Common myeloid progenitor, CD34-positive (primary cell): ENCODE measurements around the gene LILRB3.
"Not testable (repeated sequence)": the region's sequence is repeated elsewhere in the genome, so short reads cannot be mapped to it uniquely, and the experiment has no call there.

ENCODE experiments used
- CTCF ChIA-PET: fragments of 350-600 bp; sonication (Branson Sonifier 250); formaldehyde crosslinking; loops from one replicate; lab custom pipeline; 2021; ENCODE audit warnings: antibody characterized with exemption; lab: Charles Lee
- POLR2A ChIA-PET: fragments of 350-600 bp; sonication (Branson Sonifier 250); formaldehyde crosslinking; loops from one replicate; lab custom pipeline; 2021; ENCODE audit warnings: antibody characterized with exemption; lab: Charles Lee
- DNase-seq, 3 donors: peaks; one replicate each; pipeline versions ENCODE4 v3.0.0 to v3.0.0-alpha.2; 2013
- H3K27ac ChIP-seq, 2 experiments: 1 replicate in 1 of 2; 2 replicates in 1 of 2; pipeline ENCODE4 v1.7.0; 2013; ENCODE audit warnings: inconsistent platforms in 2 of 2, low read length in 2 of 2, mild to moderate bottlenecking in 2 of 2, low read depth in 1 of 2, moderate library complexity in 1 of 2; ENCODE audit not compliant: severe bottlenecking in 2 of 2, insufficient read depth in 1 of 2, poor library complexity in 1 of 2
- H3K27me3 ChIP-seq, 5 experiments: replicated peaks in 2 of 5; 1 replicate in 3 of 5; 2 replicates in 2 of 5; pipeline versions ENCODE4 v1.6.1 to v1.7.0; 2013; ENCODE audit warnings: low read length in 4 of 5, mild to moderate bottlenecking in 2 of 5, moderate library complexity in 2 of 5, inconsistent platforms in 1 of 5; ENCODE audit not compliant: insufficient read depth in 5 of 5, control insufficient read depth in 4 of 5
- H3K36me3 ChIP-seq, 4 experiments: 1 replicate in 2 of 4; 2 replicates in 2 of 4; pipeline versions ENCODE4 v1.6.1 to v1.7.0; 2013; ENCODE audit warnings: low read length in 3 of 4, control low read depth in 1 of 4, mild to moderate bottlenecking in 1 of 4; ENCODE audit not compliant: control insufficient read depth in 4 of 4, insufficient read depth in 4 of 4
- H3K4me1 ChIP-seq, 4 experiments: 1 replicate in 3 of 4; 2 replicates in 1 of 4; pipeline versions ENCODE4 v1.6.1 to v1.7.1; 2013; ENCODE audit warnings: low read length in 3 of 4, mild to moderate bottlenecking in 3 of 4, control low read depth in 1 of 4, inconsistent platforms in 1 of 4, moderate library complexity in 1 of 4; ENCODE audit not compliant: control insufficient read depth in 4 of 4, insufficient read depth in 4 of 4; ENCODE audit errors: control extremely low read depth in 1 of 4
- H3K4me3 ChIP-seq, 7 experiments: 1 replicate in 4 of 7; 2 replicates in 3 of 7; pipeline versions ENCODE4 v1.5.1 to v1.7.0; 2013; ENCODE audit warnings: mild to moderate bottlenecking in 7 of 7, low read length in 6 of 7, moderate library complexity in 6 of 7, inconsistent platforms in 2 of 7, low read depth in 2 of 7, control low read depth in 1 of 7; ENCODE audit not compliant: insufficient read depth in 4 of 7, control insufficient read depth in 1 of 7; ENCODE audit errors: extremely low read depth in 1 of 7
- H3K9me3 ChIP-seq, 5 experiments: 1 replicate in 4 of 5; 2 replicates in 1 of 5; pipeline versions ENCODE4 v1.6.1 to v1.7.1; 2013; ENCODE audit warnings: low read length in 4 of 5, mild to moderate bottlenecking in 2 of 5, inconsistent platforms in 1 of 5, low read depth in 1 of 5, moderate library complexity in 1 of 5; ENCODE audit not compliant: control insufficient read depth in 4 of 5, insufficient read depth in 2 of 5; ENCODE audit errors: control extremely low read depth in 1 of 5
- WGBS: methylation state at CpG from one replicate; pipeline ENCODE4 v1.1.5; 2013; ENCODE audit not compliant: insufficient coverage; 5-methylcytosine and 5-hydroxymethylcytosine counted together

LILRB3 gene

DNA sequence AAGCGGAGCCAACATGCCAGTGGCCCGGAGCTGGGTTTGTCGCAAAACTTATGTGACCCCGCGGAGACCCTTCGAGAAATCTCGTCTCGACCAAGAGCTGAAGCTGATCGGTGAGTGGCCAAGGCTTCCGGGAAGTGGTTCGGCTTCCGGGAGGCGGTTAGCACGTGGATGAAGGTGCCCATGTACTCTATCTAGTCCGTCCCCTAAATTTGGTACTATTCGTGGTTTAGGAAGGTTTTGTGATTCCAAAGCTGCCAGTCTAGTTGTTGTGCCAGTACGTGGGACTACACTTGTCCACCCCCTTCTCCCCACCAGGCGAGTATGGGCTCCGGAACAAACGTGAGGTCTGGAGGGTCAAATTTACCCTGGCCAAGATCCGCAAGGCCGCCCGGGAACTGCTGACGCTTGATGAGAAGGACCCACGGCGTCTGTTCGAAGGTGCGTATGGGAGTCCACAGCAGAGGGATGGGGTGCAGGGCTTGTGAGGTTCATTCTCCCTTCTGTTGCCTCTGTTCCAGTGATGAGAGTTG is 21.6 kb downstream of the LILRB3 start:
- WGBS, result 7% methylated on average over 23 of the region's 28 CpGs
- Histone ChIP-seq H3K36me3 (peaks cover 11 to 52% (median 44%) of the 10 kb centered on the region in 4 experiments), H3K4me3 (peak overlapping the region; percentile 39 to 96 (median 90)), H3K27ac (peak overlapping the region; percentile 96 to 97), H3K27me3 (no peaks in the 10 kb centered on the region), H3K9me3 (no peaks in the 10 kb centered on the region), H3K4me1 (peaks cover 17 to 62% (median 56%) of the 10 kb centered on the region in 4 experiments)
- ChIA-PET POLR2A (interaction anchor here (0.7 to 3.5 kb wide), 5 partner anchors 8 to 392 kb away, joined by 3 to 33 read pairs (median 4); partner anchors contain the start of genes CNOT3, MBOAT7 and TSEN34), CTCF (interaction anchor here (0.9 to 3.0 kb wide), 5 partner anchors 9 to 31 kb away, joined by 3 to 18 read pairs (median 5); no protein-coding TSS in a partner anchor)
- DNase-seq, result no peak

- Histone ChIP-seq H3K9me3 (no peaks in the 10 kb centered on the region), H3K36me3 (peaks cover 2 to 40% (median 35%) of the 10 kb centered on the region in 4 experiments), H3K4me3 (no peak overlapping the region), H3K27me3 (no peaks in the 10 kb centered on the region), H3K4me1 (peaks cover 9 to 44% (median 37%) of the 10 kb centered on the region in 4 experiments), H3K27ac (no peak overlapping the region)
- POLR2A ChIA-PET, result interaction anchor here (2.4 to 3.5 kb wide), 2 partner anchors 9 to 10 kb away, joined by 28 to 33 read pairs; partner anchors contain the start of genes MBOAT7 and TSEN34
- 92% methylated on average over 8 of the region's 16 CpGs for WGBS
- no peak for DNase-seq
- CTCF ChIA-PET, result interaction anchor here (1.2 to 3.0 kb wide), 5 partner anchors 10 to 71 kb away, joined by 3 to 18 read pairs (median 3); partner anchors contain the start of gene MBOAT7
Measured at GRCh38 chr19:54199401-54199800, 23.4 kb downstream of the LILRB3 start.

GRCh38 chr19:54197121-54197520 is 25.7 kb downstream of the LILRB3 start:
- H3K4me1 ChIP-seq, result peaks cover 3 to 26% (median 20%) of the 10 kb centered on the region in 4 experiments
- WGBS, result 100% methylated on average over 1 of the region's 3 CpGs
- H3K4me3 ChIP-seq, result no peak overlapping the region
- ChIA-PET CTCF (interaction anchor here (1.1 to 1.5 kb wide), 3 partner anchors 9 to 11 kb away, joined by 3 to 5 read pairs (median 4); no protein-coding TSS in a partner anchor), POLR2A (no interaction called here)
- H3K9me3 ChIP-seq, result no peaks in the 10 kb centered on the region
- H3K27ac ChIP-seq, result no peak overlapping the region
- no peak for DNase-seq
- peaks cover 3 to 32% (median 25%) of the 10 kb centered on the region in 4 experiments for H3K36me3 ChIP-seq
- H3K27me3 ChIP-seq, result no peaks in the 10 kb centered on the region

DNA sequence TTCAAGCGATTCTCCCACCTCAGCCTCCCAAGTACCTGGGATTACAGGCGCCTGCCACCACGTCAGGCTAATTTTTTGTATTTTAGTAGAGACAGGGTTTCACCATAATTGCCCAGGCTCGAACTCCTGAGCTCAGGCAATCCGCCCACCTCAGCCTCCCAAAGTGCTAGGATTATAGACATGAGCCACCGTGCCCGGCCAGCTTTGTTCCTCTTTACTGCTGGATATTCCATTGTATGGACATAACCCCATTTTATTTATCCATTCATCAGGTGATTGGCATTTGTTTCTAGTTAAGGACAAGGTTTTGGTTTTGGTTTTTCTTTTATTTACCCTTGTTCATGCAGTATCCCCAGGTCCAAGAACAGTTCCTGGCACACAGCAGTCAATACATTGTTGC is 26.3 kb downstream of the LILRB3 start:
- H3K27ac ChIP-seq, result no peak overlapping the region
- no peak for DNase-seq
- ChIA-PET CTCF (interaction anchor here (1.1 to 1.5 kb wide), 3 partner anchors 9 to 11 kb away, joined by 3 to 5 read pairs (median 4); no protein-coding TSS in a partner anchor), POLR2A (no interaction called here)
- no peak overlapping the region for H3K4me3 ChIP-seq
- H3K27me3 ChIP-seq, result no peaks in the 10 kb centered on the region
- H3K4me1 ChIP-seq, result peaks cover 3 to 26% (median 20%) of the 10 kb centered on the region in 4 experiments
- peaks cover 3 to 27% (median 21%) of the 10 kb centered on the region in 4 experiments for H3K36me3 ChIP-seq
- no peaks in the 10 kb centered on the region for H3K9me3 ChIP-seq
- WGBS, result 100% methylated on average over 2 of the region's 7 CpGs

DNA sequence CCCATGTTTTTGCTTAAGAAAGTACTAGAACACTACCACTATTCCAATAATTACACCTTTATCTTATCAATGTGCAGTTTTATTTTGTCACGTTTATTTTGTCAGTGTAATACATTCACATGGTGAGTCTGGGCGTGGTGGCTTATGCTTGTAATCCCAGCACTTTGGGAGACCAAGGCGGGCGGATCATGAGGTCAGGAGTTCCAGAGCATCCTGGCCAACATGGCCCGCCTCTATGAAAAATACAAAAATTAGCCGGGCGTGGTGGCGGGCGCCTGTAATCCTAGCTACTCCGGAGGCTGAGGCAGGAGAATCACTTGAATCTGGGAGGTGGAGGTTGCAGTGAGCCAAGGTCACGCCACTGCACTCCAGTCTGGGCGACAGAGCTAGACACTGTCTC is 28.3 kb downstream of the LILRB3 start:
- H3K27ac ChIP-seq, CTCF ChIA-PET, H3K9me3 ChIP-seq, POLR2A ChIA-PET, H3K4me3 ChIP-seq, DNase-seq, H3K27me3 ChIP-seq: not testable (repeated sequence)
- H3K36me3 ChIP-seq, result peaks cover 3 to 23% (median 16%) of the 10 kb centered on the region in 4 experiments
- 100% methylated on average over 12 of the region's 12 CpGs for WGBS
- H3K4me1 ChIP-seq, result peaks cover 0 to 17% (median 14%) of the 10 kb centered on the region in 4 experiments

DNA sequence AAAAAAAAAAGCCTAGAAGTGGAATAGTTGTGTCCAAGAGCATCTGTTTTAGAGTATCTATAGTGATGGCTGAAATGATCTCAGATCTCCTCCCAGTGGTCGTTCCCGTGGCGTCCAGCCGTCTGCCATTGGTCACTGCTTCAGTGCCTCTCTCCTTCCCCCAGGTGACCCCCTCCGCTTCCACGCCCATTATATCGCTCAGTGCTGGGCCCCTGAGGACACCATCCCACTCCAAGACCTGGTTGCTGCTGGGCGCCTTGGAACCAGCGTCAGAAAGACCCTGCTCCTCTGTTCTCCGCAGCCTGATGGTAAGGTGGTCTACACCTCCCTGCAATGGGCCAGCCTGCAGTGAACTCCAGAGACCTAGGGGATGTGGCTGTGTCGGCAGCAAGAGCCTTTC is 29.8 kb downstream of the LILRB3 start:
- Histone ChIP-seq H3K9me3 (no peaks in the 10 kb centered on the region), H3K4me1 (peaks cover 0 to 21% (median 20%) of the 10 kb centered on the region in 4 experiments), H3K27ac (no peak overlapping the region), H3K36me3 (peaks cover 3 to 23% (median 16%) of the 10 kb centered on the region in 4 experiments), H3K27me3 (no peaks in the 10 kb centered on the region), H3K4me3 (no peak overlapping the region)
- DNase-seq, result no peak
- POLR2A ChIA-PET, result no interaction called here
- CTCF ChIA-PET, result interaction anchor here (0.7 to 2.7 kb wide), 4 partner anchors 10 to 42 kb away, joined by 4 to 13 read pairs (median 6); no protein-coding TSS in a partner anchor
- WGBS, result 88% methylated on average over 10 of the region's 11 CpGs
